Measurements from ENCODE around the gene RAD51B. TPM values are rescaled to one million over a fixed set of nuclear protein-coding genes. Genes with fewer than 3 reads are reported as not detected.

Gene RAD51B
- total RNA-seq, 6 donors from 2014 or later = 10.6 to 63.9 (median 18.4) TPM

DNA sequence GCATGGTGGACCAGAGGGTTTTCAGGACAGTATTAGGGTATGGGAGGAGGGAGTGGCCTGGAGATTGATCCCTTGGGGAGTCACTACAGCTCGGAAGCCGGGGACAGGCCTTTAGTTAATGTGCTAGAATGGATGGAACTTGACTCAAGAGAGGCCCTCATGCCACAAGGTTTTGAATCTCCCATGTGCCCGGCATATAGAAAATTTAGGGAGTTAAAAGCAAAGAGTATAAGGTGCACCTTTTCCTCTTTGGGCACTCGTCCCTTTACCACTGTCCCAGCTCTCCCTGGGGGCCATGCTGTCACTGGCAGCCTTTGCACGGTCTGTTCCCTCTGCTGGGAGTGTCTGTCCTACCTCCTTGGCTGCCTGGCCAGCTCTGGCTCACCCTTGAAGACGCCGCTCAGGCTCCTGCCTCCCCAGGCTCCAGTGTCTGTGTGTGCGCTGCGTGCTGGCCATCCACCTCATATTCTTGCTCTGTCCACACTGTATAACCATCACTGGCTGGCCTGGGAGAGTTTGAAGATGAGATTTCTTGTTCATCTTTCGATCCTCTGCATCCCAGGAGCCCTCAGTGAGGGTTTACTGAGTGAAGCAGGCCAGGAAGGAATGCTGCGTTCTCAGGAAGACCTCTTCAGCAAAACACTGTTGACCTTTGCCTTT lies 811.9 kb downstream of the RAD51B start:
- peak overlapping the region in 2 of 4 donors; percentile 10 to 53 for H3K27ac ChIP-seq

DNA sequence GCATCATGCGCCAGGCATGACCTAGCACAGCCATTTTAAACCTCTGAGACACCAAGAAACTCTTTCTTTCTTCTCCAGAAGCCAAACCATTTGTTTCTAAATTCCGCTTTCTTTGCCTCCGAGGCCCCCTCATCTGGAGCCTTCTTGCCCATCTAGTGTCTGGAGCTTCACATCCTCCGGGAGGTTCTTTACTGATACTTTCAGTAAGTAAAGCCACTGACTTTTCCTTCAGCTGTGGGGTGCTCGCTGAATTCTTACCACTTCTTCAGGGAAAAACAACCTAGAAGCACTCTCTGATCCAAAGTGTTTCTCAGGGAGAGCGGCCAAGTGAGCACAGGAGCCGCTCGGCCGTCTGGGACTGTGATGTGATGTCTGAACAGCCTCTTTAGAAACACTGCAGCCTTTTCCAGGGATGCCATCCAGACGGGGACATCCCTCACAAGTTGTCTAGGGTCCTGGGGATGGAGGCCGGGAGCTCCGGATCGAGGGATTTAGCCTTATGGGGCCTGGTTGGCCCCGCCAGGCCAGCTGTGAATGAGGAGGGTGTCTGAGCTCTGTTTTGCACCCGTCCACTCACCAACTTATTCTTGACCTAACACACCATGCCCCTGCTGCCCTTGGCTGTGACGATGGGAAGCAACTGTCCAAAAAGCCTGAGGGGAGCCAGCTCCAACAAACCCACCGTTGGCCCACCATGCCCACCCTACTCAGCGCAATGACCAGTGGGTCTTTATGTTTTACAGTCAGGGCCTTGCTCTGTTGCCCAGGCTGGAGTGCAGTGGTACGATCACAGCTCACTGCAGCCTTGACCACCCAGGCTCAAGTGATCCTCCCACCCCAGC lies 812.7 kb downstream of the RAD51B start:
- no peaks in the 10 kb centered on the region for H3K27me3 ChIP-seq
- 81 to 83% methylated on average over 15 to 19 of the region's 19 CpGs for WGBS, 2 donors
- peaks cover 15 to 36% (median 29%) of the 10 kb centered on the region in 4 donors for H3K4me1 ChIP-seq
- peak in 1 of 2 donors; percentile 29 for DNase-seq
- H3K9me3 ChIP-seq = no peaks in the 10 kb centered on the region
- no peaks in the 10 kb centered on the region for H3K36me3 ChIP-seq
- H3K27ac ChIP-seq = peak overlapping the region in 3 of 4 donors; percentile 53 to 65 (median 54)
- TF ChIP-seq POLR2AphosphoS5 (IDR thresholded peaks at IDR 0.05) = no peak
- H3K4me3 ChIP-seq = no peak overlapping the region
- ATAC-seq (ENCODE audit: low FRiP score in 2 of 2) = no peak

More for the DNA sequence above, 811.9 kb downstream of the RAD51B start:
- WGBS, 2 donors = 87 to 91% methylated on average over 9 to 11 of the region's 11 CpGs
- Histone ChIP-seq H3K4me3 (no peak overlapping the region), H3K27me3 (no peaks in the 10 kb centered on the region), H3K36me3 (no peaks in the 10 kb centered on the region), H3K4me1 (peaks cover 14 to 36% (median 29%) of the 10 kb centered on the region in 4 donors), H3K9me3 (no peaks in the 10 kb centered on the region)
- DNase-seq = peak in 1 of 2 donors; percentile 28
- ATAC-seq (ENCODE audit: low FRiP score in 2 of 2) = no peak
- TF ChIP-seq POLR2A (IDR thresholded peaks at IDR 0.05) = no peak
- no peak for TF ChIP-seq POLR2AphosphoS5 (IDR thresholded peaks at IDR 0.05)
- TF ChIP-seq EP300 (IDR thresholded peaks at IDR 0.05) = no peak
- TF ChIP-seq, protein P1, sequence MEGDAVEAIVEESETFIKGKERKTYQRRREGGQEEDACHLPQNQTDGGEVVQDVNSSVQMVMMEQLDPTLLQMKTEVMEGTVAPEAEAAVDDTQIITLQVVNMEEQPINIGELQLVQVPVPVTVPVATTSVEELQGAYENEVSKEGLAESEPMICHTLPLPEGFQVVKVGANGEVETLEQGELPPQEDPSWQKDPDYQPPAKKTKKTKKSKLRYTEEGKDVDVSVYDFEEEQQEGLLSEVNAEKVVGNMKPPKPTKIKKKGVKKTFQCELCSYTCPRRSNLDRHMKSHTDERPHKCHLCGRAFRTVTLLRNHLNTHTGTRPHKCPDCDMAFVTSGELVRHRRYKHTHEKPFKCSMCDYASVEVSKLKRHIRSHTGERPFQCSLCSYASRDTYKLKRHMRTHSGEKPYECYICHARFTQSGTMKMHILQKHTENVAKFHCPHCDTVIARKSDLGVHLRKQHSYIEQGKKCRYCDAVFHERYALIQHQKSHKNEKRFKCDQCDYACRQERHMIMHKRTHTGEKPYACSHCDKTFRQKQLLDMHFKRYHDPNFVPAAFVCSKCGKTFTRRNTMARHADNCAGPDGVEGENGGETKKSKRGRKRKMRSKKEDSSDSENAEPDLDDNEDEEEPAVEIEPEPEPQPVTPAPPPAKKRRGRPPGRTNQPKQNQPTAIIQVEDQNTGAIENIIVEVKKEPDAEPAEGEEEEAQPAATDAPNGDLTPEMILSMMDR (IDR thresholded peaks at IDR 0.05) = no peak

DNA sequence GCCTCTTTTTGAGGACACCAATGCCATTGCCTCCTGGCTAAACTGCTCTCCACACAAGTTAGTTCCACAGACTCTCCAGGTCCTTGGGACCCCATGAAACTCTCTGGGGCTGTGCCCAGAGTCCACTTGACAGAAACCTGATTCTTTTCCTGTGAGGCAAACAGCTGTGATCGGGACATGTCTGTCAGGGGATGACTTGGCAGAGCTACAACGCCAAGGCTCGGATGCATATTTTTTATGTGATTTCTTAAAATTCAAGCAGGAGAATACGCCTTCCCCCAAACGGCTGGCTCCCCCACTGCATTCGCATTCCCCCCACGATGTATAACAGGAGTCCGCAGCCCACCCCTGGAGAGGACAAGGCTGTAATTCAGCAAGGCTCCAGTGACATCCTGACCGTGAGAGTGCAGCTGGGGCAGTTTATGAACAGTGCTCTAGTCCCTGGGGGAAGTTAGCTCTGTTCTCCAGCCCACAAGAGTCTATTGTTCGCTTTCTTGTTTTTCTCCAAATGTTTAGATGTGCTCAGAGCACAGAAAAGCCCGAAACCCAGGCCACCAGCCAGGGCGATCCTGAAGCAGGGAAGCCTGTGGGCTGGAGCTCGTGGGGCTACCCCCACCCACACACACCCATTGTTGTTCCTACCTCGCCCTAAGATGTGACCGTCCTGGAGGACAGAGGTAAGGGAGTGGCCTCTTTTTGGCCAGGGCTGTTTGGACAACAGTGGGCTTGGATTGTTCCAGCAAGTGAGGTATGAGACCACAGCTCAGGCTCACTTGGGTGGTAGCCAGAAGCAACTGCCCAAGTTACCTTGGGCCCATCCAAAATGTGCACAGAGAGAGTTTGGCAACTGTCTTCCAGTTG lies 813.8 kb downstream of the RAD51B start:
- DNase-seq (no peak), ATAC-seq (ENCODE audit: low FRiP score in 2 of 2) (no peak)
- H3K27me3 ChIP-seq = no peaks in the 10 kb centered on the region
- no peaks in the 10 kb centered on the region for H3K36me3 ChIP-seq
- no peak overlapping the region for H3K4me3 ChIP-seq
- TF ChIP-seq POLR2A (IDR thresholded peaks at IDR 0.05) = no peak
- TF ChIP-seq, protein P1 (IDR thresholded peaks at IDR 0.05) = no peak
- no peak for TF ChIP-seq EP300 (IDR thresholded peaks at IDR 0.05)
- TF ChIP-seq POLR2AphosphoS5 (IDR thresholded peaks at IDR 0.05) = no peak
- H3K9me3 ChIP-seq = no peaks in the 10 kb centered on the region
- WGBS, 2 donors = 36 to 45% methylated on average over 14 to 15 of the region's 15 CpGs
- peaks cover 24 to 44% (median 34%) of the 10 kb centered on the region in 4 donors for H3K4me1 ChIP-seq
- H3K27ac ChIP-seq = peak overlapping the region; percentile 19 to 68 (median 60)

DNA sequence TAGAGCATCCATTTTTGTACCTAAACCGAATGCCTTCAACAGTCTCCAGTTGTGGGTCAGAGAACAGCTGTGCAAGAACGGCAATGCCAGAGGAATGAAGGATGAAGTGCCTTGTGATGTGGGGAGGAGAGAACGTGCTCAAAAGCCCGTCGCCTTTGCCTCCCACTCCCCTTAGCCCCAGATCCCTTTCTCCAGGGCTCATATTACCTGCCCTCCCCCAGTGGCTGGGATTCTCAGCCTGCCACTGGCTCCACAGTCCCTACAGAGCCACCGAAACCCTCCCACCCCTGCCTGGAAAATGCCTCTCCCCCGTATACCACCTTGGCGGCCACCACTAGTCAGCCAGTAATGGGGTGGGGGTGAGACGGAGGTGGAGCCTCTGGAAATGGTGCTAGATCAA lies 814.8 kb downstream of the RAD51B start:
- Histone ChIP-seq H3K4me1 (peaks cover 32 to 48% (median 39%) of the 10 kb centered on the region in 4 donors), H3K36me3 (no peaks in the 10 kb centered on the region), H3K4me3 (no peak overlapping the region), H3K9me3 (no peaks in the 10 kb centered on the region), H3K27me3 (no peaks in the 10 kb centered on the region), H3K27ac (peak overlapping the region in 3 of 4 donors; percentile 33 to 68 (median 54))
- DNase-seq (no peak), ATAC-seq (ENCODE audit: low FRiP score in 2 of 2) (no peak)
- no peak for TF ChIP-seq POLR2A (IDR thresholded peaks at IDR 0.05)
- no peak for TF ChIP-seq POLR2AphosphoS5 (IDR thresholded peaks at IDR 0.05)
- TF ChIP-seq, protein P1 (IDR thresholded peaks at IDR 0.05) = no peak
- TF ChIP-seq EP300 (IDR thresholded peaks at IDR 0.05) = no peak
- WGBS, 2 donors = 80 to 81% methylated on average over 8 to 9 of the region's 9 CpGs

Measured in upper lobe of left lung (tissue), 6 donors.